Activated CD4-positive, alpha-beta T cell treated with anti-CD3 and anti-CD28 coated beads, Interleukin-2, amount 50 U/mL, for 48 hours (primary cell): Measurements from ENCODE around the gene SERINC5.
A peak's percentile ranks its signal among the peaks of the same experiment; 100 is the strongest.
"Not testable (repeated sequence)": the region's sequence is repeated elsewhere in the genome, so short reads cannot be mapped to it uniquely, and the experiment has no call there.

ENCODE experiments used
- DNase-seq, 2 experiments: peaks; one replicate each; pipeline ENCODE4 v3.0.0-alpha.2; 2020

The SERINC5 gene

DNA sequence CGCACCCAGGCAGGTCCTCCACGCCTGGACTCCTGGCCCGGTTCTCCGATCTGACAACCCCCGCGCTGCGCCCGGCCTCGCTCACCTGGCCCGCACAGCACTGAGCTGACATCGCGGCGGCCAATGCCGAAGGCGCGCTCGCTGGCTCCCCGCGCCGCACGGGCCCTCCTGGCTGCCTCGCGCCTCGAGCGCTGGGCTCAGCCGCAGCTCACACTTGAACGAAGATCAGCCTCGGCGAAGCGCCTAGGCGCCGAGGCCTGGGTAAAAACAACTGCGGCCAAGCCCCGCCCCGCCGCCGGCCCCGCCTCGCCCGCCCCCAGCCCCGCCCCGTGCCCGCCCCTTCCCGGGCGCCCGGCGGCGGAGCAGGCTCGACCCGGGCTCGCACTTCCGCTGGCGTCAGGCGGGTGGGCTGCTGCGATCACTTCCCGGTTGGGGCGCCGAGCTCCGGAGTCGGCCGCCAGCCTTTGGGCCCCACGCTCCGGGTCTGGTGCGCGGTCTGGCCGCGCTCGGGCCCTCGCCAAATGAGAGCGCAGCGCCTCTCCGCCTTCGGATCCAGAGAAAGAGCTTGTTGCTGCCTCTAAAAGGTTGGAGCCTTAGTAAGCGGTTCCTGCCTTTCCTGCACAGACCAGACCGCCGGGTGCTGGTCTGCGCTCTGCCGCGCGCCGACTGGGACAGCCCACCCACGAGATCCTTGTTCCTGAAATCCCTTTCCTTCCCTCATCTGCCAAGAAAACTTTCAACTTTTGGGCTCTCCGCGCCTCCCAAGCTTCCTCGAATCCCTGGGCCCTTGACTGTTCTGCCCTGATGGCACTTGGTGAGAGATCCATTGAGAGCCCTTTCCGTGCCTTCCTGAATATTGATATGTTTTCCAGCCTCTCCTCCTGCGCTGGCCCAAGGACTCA lies at the start of gene SERINC5:
Gene SERINC5, minus strand, starts transcription at position 238 of the 902 bp plus-strand sequence. Its CDS starts 126 bp downstream, at position 112.
- DNase-seq, result peak; percentile 81 to 86

DNA sequence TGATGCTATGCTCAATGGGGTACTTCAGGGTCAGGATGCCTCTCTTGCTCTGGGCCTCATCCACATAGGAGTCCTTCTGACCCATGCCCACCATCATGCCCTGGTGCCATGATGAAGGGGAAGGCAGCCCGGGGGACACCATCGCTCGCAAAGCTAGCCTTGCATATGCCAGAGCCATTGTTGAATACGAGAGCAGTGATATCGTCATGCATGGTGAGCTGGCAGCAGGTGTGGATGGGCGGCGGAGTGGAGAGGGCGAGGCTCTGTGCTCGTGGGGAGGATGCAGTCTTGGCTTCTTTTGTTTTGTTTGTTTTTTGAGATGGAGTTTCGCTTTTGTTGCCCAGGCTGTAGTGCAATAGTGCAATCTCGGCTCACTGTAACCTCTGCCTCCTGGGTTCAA lies 46.8 kb upstream of the SERINC5 start:
- no peak for DNase-seq

DNA sequence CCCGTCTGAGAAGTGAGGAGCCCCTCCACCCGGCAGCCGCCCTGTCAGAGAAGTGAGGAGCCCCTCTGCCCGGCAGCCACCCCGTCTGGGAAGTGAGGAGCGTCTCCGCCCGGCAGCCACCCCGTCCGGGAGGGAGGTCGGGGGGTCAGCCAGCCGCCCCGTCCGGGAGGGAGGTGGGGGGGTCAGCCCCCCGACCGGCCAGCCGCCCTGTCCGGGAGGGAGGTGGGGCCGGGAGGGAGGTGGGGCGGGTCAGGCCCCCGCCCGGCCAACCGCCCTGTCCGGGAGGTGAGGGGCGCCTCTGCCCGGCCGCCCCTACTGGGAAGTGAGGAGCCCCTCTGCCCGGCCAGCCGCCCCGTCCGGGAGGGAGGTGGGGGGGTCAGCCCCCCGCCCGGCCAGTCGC lies 45.5 kb upstream of the SERINC5 start:
- DNase-seq, result not testable (repeated sequence)

DNA sequence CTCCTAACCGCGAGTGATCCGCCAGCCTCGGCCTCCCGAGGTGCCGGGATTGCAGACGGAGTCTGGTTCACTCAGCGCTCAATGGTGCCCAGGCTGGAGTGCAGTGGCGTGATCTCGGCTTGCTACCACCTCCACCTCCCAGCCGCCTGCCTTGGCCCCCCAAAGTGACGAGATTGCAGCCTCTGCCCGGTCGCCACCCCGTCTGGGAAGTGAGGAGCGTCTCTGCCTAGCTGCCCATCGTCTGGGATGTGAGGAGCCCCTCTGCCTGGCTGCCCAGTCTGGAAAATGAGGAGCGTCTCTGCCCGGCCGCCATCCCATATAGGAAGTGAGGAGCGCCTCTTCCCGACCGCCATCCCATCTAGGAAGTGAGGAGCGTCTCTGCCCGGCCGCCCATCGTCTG lies 44.9 kb upstream of the SERINC5 start:
- not testable (repeated sequence) for DNase-seq

DNA sequence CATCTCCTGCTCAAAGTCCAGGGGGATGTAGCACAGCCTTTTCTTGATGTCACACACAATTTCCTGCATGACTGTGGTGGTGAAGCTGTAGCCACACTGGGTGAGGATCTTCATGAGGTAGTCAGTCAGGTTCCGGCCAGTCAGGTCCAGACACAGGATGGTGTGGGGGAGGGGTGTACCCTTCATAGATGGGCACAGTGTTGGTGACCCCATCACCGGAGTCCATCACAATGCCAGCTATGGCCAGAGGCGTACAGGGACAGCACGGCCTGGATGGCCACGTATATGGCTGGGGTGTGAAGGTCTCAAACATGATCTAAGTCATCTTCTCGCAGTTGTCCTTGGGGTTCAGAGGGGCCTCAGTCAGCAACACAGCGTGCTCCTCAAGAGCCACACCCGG lies 44.3 kb upstream of the SERINC5 start:
- no peak for DNase-seq

DNA sequence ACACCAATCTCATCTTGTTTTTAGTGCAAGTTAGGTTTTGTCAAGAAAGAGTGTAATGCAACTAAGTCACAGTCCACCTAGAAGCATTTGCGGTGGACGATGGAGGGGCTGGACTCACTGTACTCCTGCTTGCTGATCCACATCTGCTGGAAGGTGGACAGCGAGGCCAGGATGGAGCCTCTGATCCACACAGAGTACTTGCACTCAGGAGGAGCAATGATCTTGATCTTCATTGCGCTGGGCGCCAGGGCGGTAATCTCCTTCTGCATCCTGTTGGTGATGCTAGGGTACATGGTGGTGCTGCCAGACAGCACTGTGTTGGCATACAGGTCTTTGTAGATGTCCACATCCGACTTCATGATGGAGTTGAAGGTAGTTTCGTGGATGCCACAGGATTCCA lies 43.8 kb upstream of the SERINC5 start:
- no peak for DNase-seq

DNA sequence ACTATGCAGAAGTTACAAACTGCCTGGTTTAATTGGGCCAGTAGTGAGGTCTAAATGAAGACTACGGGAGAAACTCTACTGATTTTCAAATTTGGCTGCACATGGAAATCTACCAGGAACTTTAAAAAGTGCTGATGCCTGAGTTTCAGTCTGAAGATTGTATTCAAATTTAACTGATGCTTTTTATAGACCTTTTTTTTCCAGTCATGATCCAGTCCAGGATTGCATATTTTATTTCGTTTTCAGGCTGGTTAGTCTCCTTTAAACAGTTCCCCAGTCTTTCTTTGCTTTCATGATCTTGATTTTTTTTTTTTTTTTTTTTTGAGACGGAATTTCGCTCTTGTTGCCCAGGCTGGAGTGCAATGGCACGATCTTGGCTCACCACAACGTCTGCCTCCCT lies 40.3 kb upstream of the SERINC5 start:
- no peak for DNase-seq

DNA sequence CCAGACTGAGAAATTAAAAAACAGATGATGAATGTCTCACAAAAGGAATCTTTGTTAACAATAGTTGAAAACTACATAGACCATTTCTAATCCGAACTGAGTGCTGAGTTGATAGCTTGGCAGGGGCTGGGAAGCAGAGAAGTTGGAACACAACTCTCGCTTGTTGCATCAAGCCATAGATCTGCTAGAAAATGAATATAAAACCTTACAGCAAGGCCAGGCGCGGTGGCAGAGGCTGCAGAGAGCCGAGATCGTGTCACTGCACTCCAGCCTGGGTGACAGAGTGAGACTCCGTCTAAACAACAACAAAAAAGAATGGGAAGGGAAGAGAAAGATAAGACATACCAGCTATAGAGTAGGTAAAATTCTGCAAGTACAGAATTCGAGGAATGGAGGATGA lies 35.9 kb upstream of the SERINC5 start:
- DNase-seq, result no peak

DNA sequence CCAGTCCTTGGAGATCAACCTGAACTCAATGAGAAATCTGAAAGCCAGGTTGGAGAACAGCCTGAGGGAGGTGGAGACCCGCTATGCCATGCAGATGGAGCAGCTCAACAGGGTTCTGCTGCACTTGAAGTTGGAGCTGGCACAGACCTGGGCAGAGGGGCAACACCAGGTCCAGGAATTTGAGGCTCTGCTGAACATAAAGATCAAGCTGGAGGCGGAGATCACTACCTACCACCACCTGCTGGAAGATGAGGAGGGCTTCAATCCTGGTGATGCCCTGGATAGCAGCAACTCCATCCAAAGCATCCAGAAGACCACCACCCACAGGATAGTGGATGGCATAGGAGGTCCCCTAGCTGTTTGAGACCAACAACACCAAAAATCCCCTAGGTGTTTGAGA lies 33.5 kb upstream of the SERINC5 start:
- no peak for DNase-seq

DNA sequence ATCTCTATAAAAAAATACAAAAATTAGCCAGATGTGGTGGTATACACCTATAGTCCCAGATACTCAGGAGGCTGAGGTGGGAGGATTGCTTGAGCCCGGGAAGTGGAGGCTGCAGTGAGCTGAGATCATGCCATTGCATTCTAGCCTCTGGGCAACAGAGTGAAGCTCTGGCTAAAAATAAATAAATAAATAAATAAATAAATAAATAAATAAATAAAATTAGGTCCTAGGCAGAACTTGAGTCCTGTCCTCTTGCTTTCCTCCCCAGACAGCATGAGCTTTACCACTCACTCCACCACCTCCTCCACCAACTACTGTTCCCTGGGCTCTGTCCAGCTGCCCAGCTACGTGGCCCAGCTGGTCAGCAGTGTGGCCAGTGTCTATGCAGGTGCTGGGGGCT lies 32.3 kb upstream of the SERINC5 start:
- DNase-seq, result no peak

DNA sequence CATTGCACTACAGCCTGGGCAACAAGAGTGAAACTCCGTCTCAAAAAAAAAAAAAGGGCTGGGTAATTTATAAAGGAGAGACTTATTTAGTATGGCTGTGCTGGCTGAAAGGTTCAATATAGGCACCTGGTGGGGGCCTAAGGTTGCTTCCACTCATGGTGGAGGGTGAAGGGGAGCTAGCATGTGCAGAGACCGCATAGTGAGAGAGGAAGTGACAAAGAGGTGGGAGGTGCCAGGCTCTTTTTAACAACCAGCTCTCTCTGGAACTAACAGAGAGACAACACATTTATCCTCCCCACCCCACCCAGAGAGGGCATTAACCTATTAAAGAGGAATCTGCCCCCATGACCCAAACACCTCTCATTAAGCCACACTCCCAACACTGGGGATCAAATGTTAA lies 28.9 kb upstream of the SERINC5 start:
- peak; percentile 13 to 30 for DNase-seq

DNA sequence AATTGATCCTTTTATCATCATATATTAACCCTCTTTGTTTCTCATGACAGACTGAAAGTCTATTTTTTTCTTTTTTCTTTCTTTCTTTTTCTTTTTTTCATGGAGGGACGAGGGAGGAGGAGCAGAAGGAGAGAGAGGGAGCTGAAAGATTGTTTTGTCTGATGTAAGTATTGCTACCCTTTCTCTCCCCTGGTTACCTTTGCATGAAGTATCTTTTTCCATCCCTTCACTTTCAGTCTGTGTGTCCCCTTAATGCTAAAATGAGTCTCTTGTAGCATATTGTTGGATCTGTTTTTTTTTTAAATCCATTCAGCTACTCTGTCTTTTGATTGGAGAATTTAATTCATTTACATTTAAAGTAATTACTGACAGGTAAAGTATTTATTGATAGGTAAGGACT lies 27.5 kb upstream of the SERINC5 start:
- no peak for DNase-seq

DNA sequence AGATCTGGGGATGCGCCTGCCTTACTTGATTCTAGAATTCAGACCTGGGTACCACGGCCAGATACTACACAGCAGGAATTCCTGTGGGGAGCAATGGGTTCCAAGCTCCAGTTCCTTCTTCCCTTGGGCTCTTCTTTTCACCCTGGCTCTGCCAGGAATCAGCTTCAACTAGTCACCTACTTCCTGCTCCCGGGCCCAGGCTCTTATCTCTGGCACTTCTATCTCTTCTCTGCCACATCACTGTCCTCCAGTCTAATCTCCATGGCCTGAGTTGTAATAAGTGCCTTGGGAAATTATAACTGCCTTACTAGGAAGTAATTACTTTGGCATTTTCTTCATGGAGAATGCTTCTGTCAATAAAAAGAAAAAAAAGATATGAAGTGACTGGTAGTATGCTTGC lies 26.2 kb upstream of the SERINC5 start:
- DNase-seq, result no peak

DNA sequence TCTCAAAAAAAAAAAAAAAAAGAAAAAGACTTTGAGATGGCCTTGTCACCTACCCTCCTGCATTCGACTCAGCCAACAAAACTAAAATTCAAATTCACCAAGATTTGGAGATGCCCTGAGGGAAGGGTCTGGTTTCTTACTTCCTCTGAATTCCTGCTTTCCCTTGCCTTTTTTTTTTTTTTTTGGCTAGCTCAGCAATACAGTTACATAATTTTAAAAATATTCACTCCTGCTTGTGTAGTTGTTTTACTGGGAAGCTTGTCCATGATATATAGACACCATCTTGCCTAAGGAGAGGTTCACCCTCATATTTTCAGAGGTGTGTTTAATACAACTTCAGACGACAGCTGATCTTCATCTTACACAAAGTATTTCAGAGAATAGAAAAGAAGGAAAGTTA lies 21.3 kb upstream of the SERINC5 start:
- no peak for DNase-seq

DNA sequence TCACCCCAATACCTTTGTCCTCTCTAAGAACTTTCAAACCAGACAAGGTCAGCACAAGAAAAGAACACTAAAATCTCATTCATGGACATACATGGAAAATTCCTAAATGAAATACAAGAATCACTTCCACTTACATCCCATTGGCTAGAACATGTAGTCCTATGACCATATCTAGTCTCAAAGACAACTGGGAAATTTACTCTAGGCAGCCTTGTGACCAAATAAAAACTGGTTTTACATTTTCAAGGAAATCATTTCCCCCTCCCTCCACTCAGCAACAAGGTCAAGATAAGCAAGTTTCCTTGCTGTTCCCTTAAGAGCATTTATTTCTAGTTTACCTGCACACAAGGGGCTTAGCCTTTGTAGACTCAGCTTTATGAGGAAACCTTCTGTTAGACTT lies 20.3 kb upstream of the SERINC5 start:
- no peak for DNase-seq

DNA sequence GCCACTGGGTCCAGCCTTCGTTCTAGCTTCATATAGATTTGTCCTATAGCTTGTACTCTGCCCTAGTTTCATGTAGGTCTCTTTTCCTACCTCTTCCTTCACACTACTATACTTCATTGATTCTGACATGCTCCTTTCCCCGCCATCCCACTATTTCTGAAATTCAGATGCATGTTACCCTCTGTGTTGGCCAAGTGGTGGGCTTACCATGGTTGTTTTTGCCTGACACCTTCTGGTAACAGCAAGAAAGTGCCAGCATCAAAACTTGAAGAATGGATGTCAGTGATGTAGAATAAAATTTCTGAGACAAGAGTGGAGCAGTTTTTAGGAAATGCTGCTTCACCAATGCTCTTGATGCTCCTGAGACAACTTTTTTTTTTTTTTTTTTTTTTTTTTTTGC lies 19.5 kb upstream of the SERINC5 start:
- DNase-seq, result no peak

DNA sequence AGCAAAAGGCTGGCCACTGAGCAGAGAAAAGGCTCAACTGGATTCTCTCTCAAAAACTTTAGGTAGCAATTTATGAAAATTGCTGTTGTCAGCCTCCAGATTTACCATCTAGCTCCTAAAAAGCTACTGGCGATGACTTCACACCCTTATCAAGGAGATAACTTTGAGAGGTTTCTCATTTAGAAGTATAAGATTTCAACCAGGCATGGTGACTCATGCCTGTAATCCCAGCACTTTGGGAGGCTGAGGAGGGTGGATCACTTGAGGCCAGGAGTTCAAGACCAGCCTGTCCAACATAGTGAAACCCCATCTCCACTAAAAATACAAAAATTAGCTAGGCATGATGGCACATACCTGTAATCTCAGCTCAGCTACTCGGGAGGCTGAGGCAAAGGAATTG lies 14.7 kb upstream of the SERINC5 start:
- not testable (repeated sequence) for DNase-seq

DNA sequence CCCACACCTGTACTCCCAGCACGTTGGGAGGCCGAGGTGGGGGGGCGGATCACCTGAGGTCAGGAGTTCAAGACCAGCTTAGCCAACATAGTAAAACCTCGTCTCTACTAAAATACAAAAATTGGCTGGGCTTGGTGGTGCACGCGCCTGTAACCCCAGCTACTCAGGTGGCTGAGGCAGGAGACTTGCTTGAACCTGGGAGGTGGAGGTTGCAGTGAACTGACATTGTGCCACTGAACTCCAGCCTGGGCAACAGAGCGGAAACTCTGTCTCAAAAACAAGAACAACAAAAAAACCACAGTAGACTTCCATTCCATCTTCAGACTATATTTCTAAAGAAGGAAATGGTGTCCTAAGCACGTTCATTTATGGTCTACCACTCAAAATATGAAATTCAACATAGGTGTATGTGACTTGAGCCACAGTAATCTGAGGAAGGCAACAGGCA lies 14.2 kb upstream of the SERINC5 start:
- no peak for DNase-seq

DNA sequence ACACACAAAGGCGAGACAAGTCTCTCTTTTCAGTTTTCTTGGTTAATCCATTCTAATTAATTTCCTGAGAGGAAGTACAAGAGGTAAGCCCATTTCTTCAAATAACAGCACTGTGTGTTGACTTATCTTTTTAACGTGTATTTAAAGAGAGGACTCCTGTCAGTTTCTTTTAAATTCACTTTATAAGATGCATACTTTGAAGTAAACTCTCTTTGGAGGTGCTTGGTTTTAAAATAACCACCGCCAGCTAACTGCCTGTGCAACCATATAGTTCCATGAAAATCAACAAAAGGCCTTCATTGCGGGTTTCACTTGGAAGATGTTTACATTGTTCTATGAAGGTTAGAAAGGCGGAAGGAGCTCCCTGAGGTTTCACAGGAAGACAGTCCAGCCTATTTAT lies 13.1 kb upstream of the SERINC5 start:
- no peak for DNase-seq

DNA sequence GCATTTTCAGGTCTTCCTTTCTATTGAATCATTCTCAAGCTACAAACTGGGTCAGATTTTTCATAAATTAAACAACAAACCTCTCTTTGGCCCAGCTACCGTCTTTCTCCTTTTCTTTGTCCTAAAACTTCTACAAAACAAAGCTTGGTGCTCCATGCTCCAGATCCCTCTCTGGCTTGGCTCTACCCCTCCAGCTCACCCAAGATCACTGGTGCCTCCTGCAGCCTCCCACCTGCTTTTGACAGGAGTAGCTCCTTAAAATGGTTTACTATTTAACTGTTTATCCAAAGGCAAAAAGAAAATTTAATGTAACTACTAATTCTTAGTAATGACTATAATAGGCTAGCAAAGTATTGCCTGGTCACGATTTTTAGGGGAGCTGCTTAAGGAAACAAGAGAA lies 10.7 kb upstream of the SERINC5 start:
- DNase-seq, result no peak

DNA sequence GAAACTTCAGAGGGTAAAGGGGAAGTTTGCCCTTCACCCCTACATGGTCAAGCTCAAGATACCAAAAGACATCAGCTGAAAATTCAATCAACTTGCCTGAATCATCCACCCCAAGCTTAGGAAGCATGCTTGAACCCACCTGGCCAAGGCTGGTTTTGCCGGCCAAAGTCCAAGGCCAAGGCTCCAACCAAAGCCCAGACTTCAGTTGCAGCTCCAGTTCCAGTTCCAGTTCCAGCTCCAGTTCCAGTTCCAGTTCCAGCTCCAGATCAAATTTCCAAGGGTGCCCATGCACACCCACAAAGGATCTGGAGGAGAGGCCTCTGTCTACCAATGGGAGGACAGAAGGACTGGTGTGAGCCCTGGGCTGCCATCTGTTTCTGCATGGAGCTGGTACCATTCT lies 4.6 kb upstream of the SERINC5 start:
- no peak for DNase-seq

DNA sequence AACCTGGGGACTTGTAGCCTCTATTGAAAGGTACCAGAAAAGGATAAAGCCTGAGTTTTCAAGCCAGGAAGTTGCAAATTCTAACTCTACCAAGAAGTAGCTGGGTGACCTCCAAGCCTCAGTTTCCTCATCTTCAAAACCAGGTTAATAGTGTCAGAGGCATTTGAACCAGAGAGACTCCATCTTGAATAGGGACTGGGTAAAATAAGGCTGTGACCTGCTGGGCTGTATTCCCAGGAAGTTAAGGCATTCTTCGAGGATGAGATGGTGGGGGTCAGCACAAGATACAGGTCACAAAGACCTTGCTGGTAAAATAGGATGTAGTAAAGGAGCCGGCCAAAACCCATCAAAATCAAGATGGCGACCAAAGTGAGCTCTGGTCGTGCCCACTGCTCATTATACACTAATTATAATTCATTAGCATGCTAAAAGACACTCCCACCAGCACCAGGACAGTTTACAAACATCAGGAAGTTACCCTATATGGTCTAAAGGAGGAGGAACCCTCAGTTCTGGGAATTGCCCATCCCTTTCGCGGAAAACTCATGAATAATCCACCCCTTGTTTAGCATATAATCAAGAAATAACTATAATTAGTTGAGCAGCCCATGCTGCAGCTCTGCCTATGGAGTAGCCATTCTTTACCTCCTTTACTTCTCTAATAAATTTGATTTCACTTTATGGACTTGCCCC lies 3.8 kb upstream of the SERINC5 start:
- no peak for DNase-seq

DNA sequence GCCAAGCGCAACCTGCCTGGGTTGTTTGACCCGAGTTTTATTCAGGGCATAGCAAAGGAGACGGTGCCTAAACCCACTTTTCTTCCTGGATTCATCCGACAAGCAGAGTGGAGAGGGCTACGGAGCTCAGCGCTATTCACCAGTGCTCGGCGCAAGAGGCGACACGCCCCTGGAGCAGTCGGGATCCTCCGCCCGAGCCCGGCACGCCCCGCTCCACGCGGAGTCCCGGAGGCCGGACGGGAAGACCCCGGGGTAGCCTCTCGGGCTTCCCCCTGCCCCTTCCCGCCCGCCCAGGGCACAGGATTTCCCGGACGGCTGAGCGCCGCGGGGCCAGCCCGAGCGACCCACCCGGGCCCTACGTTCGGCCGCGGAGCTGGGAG lies 427 bp downstream of the SERINC5 start:
- peak; percentile 61 to 69 for DNase-seq

DNA sequence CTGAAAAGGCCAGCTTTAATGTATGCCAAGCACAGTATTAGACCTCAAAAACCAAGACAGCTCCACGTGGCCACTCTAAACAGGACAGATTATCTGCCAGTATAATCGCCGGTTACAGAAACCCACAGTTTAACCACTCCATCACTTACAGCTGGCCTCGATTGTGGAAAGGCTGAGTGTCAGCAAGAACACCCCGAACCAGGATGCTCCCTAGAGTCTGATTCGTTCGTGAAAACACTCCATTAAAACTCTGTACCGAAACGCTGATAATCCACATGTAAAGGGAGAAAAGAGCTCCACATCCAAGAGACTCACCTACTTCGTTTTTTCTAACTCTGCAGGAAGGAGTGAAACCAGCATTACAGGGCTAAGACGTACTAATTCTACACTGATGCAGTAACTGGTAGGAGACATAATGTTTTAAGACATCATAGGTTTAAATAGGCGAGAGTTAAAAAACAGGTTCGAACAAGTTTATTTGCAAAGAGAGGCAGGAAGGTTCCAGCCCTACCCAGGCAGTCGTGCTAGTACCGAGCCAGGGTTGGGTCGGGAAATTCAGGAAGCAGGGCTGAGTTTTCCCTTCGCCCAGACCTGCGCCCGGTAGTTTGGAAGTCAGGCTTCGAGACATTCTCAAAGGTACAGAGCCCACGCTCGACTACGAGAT lies 949 bp downstream of the SERINC5 start:
- peak in 1 of 2 experiments; percentile 44 for DNase-seq
